Kidney (tissue), 22 donors: Measurements from ENCODE around the gene COPS8. TPM values are rescaled to one million over a fixed set of nuclear protein-coding genes. Genes with fewer than 3 reads are reported as not detected.

Source experiments
- DNase-seq, 5 donors: peaks; one replicate each; pipeline ENCODE4 v3.0.0-alpha.2; 2013 to 2020
- FAIRE-seq: peaks from 2 replicates; lab custom pipeline; 2012; peaks lifted over from hg19 to GRCh38; lab: Jason Lieb, UNC
- H3K27ac ChIP-seq, 2 donors: one replicate each; pipeline ENCODE4 v1.7.0; 2013; ENCODE audit warnings: low read depth in 2 of 2, low read length in 2 of 2, inconsistent platforms in 1 of 2
- H3K27me3 ChIP-seq: one replicate; pipeline ENCODE4 v1.7.1; 2013; ENCODE audit warnings: low read length, inconsistent platforms; ENCODE audit not compliant: control insufficient read depth, insufficient read depth
- H3K36me3 ChIP-seq, 3 donors: one replicate each; pipeline versions ENCODE4 v1.7.0 to v1.7.1; 2013; ENCODE audit warnings: low read length in 3 of 3, control low read depth in 1 of 3, inconsistent platforms in 1 of 3; ENCODE audit not compliant: insufficient read depth in 3 of 3, control insufficient read depth in 2 of 3
- H3K4me1 ChIP-seq, 3 donors: one replicate each; pipeline versions ENCODE4 v1.7.0 to v1.7.1; 2013; ENCODE audit warnings: low read length in 3 of 3, inconsistent platforms in 1 of 3, low read depth in 1 of 3; ENCODE audit not compliant: control insufficient read depth in 2 of 3, insufficient read depth in 2 of 3
- H3K4me3 ChIP-seq, 3 donors: one replicate each; pipeline versions ENCODE4 v1.7.0 to v1.8.1; 2013; ENCODE audit warnings: low read length in 3 of 3, control low read depth in 1 of 3, inconsistent platforms in 1 of 3
- H3K9ac ChIP-seq, 3 donors: one replicate each; pipeline versions ENCODE4 v1.7.0 to v1.7.1; 2013; ENCODE audit warnings: low read length in 3 of 3, control low read depth in 1 of 3, inconsistent platforms in 1 of 3
- H3K9me3 ChIP-seq, 3 donors: one replicate each; pipeline versions ENCODE4 v1.7.0 to v1.7.1; 2013; ENCODE audit warnings: low read length in 3 of 3, control low read depth in 1 of 3, inconsistent platforms in 1 of 3; ENCODE audit not compliant: control insufficient read depth in 2 of 3, insufficient read depth in 1 of 3
- CTCF ChIP-seq: IDR thresholded peaks from 3 replicates; pipeline ENCODE4 v1.5.1; 2012; ENCODE audit warnings: mild to moderate bottlenecking, moderate library complexity, borderline replicate concordance; ENCODE audit not compliant: insufficient read depth; ENCODE audit errors: extremely low read depth
- intact Hi-C: fragments of 100-400 bp; cut with DNase I; formaldehyde crosslinking; loops from one replicate; pipeline ENCODE4 v1.11.1; 2022
- long read RNA-seq, 10 donors: library from polyadenylated mRNA in 1 of 10; unstranded in 1 of 10; transcript quantifications; one replicate each; pipeline ENCODE4 v2.0.0 and lab custom pipeline, GENCODE V29; 2021 to 2026
- polyA plus RNA-seq: library from polyadenylated mRNA; stranded (reverse); fragments of 350-450 nt; fragmentation: Illumina TruSeq; extraction: RNeasy Lipid Tissue Mini Kit (QIAGEN cat#74804); gene quantifications from one replicate; pipeline ENCODE4 v1.2.3, GENCODE V29; 2014; ENCODE audit warnings: low read depth, low replicate concordance; ENCODE audit not compliant: insufficient read depth
- total RNA-seq: library from RNA; stranded (reverse); fragmentation: NEBNext Ultra II Directional; extraction: Animal tissue kit (Norgen Biotek cat#: 25700); gene quantifications from one replicate; pipeline ENCODE4 v1.2.1, GENCODE V29; 2021
- donor health status: control.
- donor health status: control.
- donor health status: control.
- donor health status: control.
- donor health status: control.
- donor health status: DM: yes; HTN: yes; CAD: no.
- donor health status: Normal renal cell carcinoma (clear cell type).

The COPS8 gene
- 40.7 TPM for total RNA-seq
- polyA plus RNA-seq: 67.6 TPM
- long read RNA-seq, donor 1, full-length matches to known transcripts: 28 of 58 reads
- long read RNA-seq, donor 1, partial matches to known transcripts: 30 of 58 reads
- long read RNA-seq, donor 1, other reads (novel, unspliced or antisense): 0 of 58 reads
- long read RNA-seq, donor 2, full-length matches to known transcripts: 40 of 40 reads
- long read RNA-seq, donor 2, partial matches to known transcripts: 0 of 40 reads
- long read RNA-seq, donor 2, other reads (novel, unspliced or antisense): 0 of 40 reads
- long read RNA-seq, donor 3, full-length matches to known transcripts: 37 of 59 reads
- long read RNA-seq, donor 3, partial matches to known transcripts: 22 of 59 reads
- long read RNA-seq, donor 3, other reads (novel, unspliced or antisense): 0 of 59 reads
- long read RNA-seq, donor 4, full-length matches to known transcripts: 33 of 33 reads
- long read RNA-seq, donor 4, partial matches to known transcripts: 0 of 33 reads
- long read RNA-seq, donor 4, other reads (novel, unspliced or antisense): 0 of 33 reads
- long read RNA-seq, donor 5, full-length matches to known transcripts: 3 of 3 reads
- long read RNA-seq, donor 5, partial matches to known transcripts: 0 of 3 reads
- long read RNA-seq, donor 5, other reads (novel, unspliced or antisense): 0 of 3 reads
- long read RNA-seq, donor 6, full-length matches to known transcripts: 66 of 66 reads
- long read RNA-seq, donor 6, partial matches to known transcripts: 0 of 66 reads
- long read RNA-seq, donor 6, other reads (novel, unspliced or antisense): 0 of 66 reads
- long read RNA-seq, donor 7, full-length matches to known transcripts: 24 of 35 reads
- long read RNA-seq, donor 7, partial matches to known transcripts: 2 of 35 reads
- long read RNA-seq, donor 7, other reads (novel, unspliced or antisense): 9 of 35 reads
- long read RNA-seq, donor 8, full-length matches to known transcripts: 33 of 33 reads
- long read RNA-seq, donor 8, partial matches to known transcripts: 0 of 33 reads
- long read RNA-seq, donor 8, other reads (novel, unspliced or antisense): 0 of 33 reads
- long read RNA-seq, donor 9, full-length matches to known transcripts: 26 of 26 reads
- long read RNA-seq, donor 9, partial matches to known transcripts: 0 of 26 reads
- long read RNA-seq, donor 9, other reads (novel, unspliced or antisense): 0 of 26 reads
- long read RNA-seq, donor 10, full-length matches to known transcripts: 25 of 30 reads
- long read RNA-seq, donor 10, partial matches to known transcripts: 5 of 30 reads
- long read RNA-seq, donor 10, other reads (novel, unspliced or antisense): 0 of 30 reads

GRCh38 chr2:237085248-237086221 lies at the start of gene COPS8:
COPS8 (plus strand) TSS chr2:237085889; CDS start chr2:237085965, 76 bp downstream.
- DNase-seq (peak; percentile 96 to 98 (median 97)), FAIRE-seq (peak; percentile 62)

GRCh38 chr2:237039301-237040031 lies 46.2 kb upstream of the COPS8 start:
- no peak for TF ChIP-seq CTCF
- FAIRE-seq: no peak
- DNase-seq: no peak
- H3K4me1 ChIP-seq: no peaks in the 10 kb centered on the region
- H3K27me3 ChIP-seq: no peaks in the 10 kb centered on the region
- H3K4me3 ChIP-seq: no peak overlapping the region
- no peak overlapping the region for H3K9ac ChIP-seq
- intact Hi-C loops: no loop called here
- H3K36me3 ChIP-seq: no peaks in the 10 kb centered on the region
- H3K9me3 ChIP-seq: no peaks in the 10 kb centered on the region
- H3K27ac ChIP-seq: no peak overlapping the region

More at GRCh38 chr2:237085248-237086221, at the start of gene COPS8:
- Histone ChIP-seq H3K27me3 (no peaks in the 10 kb centered on the region), H3K36me3 (peaks cover 0 to 6% (median 0%) of the 10 kb centered on the region in 3 donors), H3K4me3 (peak within 1 kb of the TSS; percentile 97 to 98 (median 98)), H3K4me1 (peaks cover 0 to 7% (median 0%) of the 10 kb centered on the region in 3 donors), H3K9ac (peak within 1 kb of the TSS; percentile 90 to 99 (median 94)), H3K9me3 (no peaks in the 10 kb centered on the region), H3K27ac (peak within 1 kb of the TSS; percentile 75 to 77)
- intact Hi-C loops: no loop called here
- TF ChIP-seq CTCF: no peak
